Uterus (tissue), 4 donors: ENCODE data around the gene TMEM140. TPM values are rescaled to one million over a fixed set of nuclear protein-coding genes. Genes with fewer than 3 reads are reported as not detected.

Experiments used
- DNase-seq, 2 donors: peaks; one replicate each; pipeline ENCODE4 v3.0.0-alpha.2; 2019 to 2020
- H3K27ac ChIP-seq, 2 donors: fragments of 200-600 bp; sonication (generic); 1 replicate in 1 of 2; 2 replicates in 1 of 2; pipeline ENCODE4 v1.5.1; 2016 to 2018
- H3K27me3 ChIP-seq, 2 donors: fragments of 200-600 bp; sonication (generic); one replicate each; pipeline ENCODE4 v1.5.1; 2018 to 2019; ENCODE audit warnings: control low read depth in 1 of 2
- H3K36me3 ChIP-seq, 2 donors: fragments of 200-600 bp; sonication (generic); one replicate each; pipeline ENCODE4 v1.5.1; 2019; ENCODE audit warnings: control low read depth in 1 of 2
- H3K4me1 ChIP-seq, 2 donors: fragments of 200-600 bp; sonication (generic); one replicate each; pipeline ENCODE4 v1.5.1; 2018 to 2019; ENCODE audit warnings: control low read depth in 1 of 2
- H3K4me3 ChIP-seq, 2 donors: fragments of 200-600 bp; sonication (generic); 1 replicate in 1 of 2; 2 replicates in 1 of 2; pipeline ENCODE4 v1.5.1; 2018 to 2019; ENCODE audit warnings: mild to moderate bottlenecking in 1 of 2
- H3K9me3 ChIP-seq, 2 donors: fragments of 200-600 bp; sonication (generic); one replicate each; pipeline ENCODE4 v1.5.1; 2019; ENCODE audit warnings: control low read depth in 1 of 2
- CTCF ChIP-seq, 4 experiments: fragments of 200-600 bp in 2 of 4; fragments of 450-650 bp in 2 of 4; sonication (generic) in 2 of 4; IDR thresholded peaks; one replicate each; pipeline ENCODE4 v1.5.1; 2016 to 2019; ENCODE audit warnings: antibody characterized with exemption in 4 of 4, mild to moderate bottlenecking in 2 of 4, moderate library complexity in 1 of 4
- POLR2A ChIP-seq, 2 donors: fragments of 450-650 bp; IDR thresholded peaks; one replicate each; pipeline ENCODE4 v1.6.1; 2016; ENCODE audit warnings: antibody characterized with exemption in 2 of 2, mild to moderate bottlenecking in 1 of 2, moderate library complexity in 1 of 2
- intact Hi-C: fragments of 100-400 bp; cut with DNase I; formaldehyde crosslinking; loops from one replicate; pipeline ENCODE4 v1.15.1; 2023; ENCODE audit warnings: low total_unique reads
- total RNA-seq, 4 donors: library from RNA; depleted of rRNA in 3 of 4; stranded (reverse); fragments of >200 nt in 3 of 4; gene quantifications; one replicate each; pipeline versions ENCODE4 v1.1.0 to v1.2.4, GENCODE V29; 2014 to 2023
- donor health status: DM: yes; HTN: yes; CAD: no.

Gene TMEM140
- total RNA-seq, 4 donors from 2014 or later: 5.9 to 30.0 (median 17.9) TPM

DNA sequence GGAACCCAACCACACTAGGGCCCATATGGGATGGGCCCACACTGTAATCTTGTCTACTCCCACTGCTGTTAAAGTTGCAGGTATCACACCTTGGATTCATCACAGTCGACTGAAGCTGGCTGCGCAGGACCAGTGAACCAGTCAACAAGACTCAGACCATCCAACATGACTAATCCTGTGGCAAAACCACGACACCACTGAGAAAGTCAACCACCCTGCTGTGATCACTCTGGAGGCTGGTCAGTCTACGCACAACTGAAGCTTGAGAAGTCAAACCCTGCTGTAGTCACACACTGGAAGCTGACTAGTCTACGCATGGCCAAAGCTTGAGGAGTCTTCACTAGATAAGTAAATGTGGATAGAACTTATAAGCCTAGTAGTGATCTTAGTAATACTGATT is 32.2 kb downstream of the TMEM140 start:
- Histone ChIP-seq H3K27me3 (no peaks in the 10 kb centered on the region), H3K9me3 (peaks cover 0 to 9% of the 10 kb centered on the region in 2 donors), H3K4me1 (no peaks in the 10 kb centered on the region), H3K27ac (no peak overlapping the region), H3K36me3 (no peaks in the 10 kb centered on the region), H3K4me3 (no peak overlapping the region)
- TF ChIP-seq POLR2A (IDR thresholded peaks at IDR 0.05) (no peak), CTCF (IDR thresholded peaks at IDR 0.05) (no peak)
- intact Hi-C loops: no loop called here
- no peak for DNase-seq

DNA sequence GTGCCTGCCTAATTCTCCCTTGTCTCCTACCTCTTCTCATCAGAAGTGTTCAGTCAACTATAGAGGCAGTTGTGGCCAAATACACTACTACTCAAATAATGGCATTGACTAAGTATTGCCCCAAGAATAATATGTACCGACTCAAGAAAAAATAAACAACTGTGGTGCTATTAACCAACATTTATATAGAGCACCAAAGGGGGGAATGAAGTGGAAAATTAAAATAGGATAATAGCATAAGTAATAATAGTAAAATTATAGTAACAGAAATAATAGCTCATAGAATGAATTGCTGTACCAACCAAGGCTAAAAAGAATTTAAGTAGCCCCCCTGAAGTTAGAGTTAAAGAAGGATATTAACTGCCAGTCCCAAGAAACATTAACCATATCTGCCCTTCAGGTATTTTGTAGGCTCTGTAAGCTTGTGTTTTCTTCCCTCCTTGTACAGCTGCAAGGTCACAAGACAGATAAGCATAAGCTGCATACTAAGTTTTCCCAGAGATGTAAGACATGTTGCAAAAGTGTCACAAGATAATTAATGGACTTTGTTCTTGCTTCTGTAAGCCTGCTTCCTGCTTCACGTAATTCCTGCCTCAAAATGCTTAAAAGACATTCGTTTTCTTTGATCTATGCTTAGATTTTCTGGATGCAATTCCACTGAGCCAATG is 33.5 kb downstream of the TMEM140 start:
- Histone ChIP-seq H3K9me3 (peaks cover 0 to 9% of the 10 kb centered on the region in 2 donors), H3K27me3 (no peaks in the 10 kb centered on the region), H3K4me1 (no peaks in the 10 kb centered on the region), H3K27ac (no peak overlapping the region), H3K4me3 (no peak overlapping the region), H3K36me3 (no peaks in the 10 kb centered on the region)
- DNase-seq: no peak
- intact Hi-C loops: no loop called here
- TF ChIP-seq POLR2A (IDR thresholded peaks at IDR 0.05) (no peak), CTCF (IDR thresholded peaks at IDR 0.05) (no peak)

DNA sequence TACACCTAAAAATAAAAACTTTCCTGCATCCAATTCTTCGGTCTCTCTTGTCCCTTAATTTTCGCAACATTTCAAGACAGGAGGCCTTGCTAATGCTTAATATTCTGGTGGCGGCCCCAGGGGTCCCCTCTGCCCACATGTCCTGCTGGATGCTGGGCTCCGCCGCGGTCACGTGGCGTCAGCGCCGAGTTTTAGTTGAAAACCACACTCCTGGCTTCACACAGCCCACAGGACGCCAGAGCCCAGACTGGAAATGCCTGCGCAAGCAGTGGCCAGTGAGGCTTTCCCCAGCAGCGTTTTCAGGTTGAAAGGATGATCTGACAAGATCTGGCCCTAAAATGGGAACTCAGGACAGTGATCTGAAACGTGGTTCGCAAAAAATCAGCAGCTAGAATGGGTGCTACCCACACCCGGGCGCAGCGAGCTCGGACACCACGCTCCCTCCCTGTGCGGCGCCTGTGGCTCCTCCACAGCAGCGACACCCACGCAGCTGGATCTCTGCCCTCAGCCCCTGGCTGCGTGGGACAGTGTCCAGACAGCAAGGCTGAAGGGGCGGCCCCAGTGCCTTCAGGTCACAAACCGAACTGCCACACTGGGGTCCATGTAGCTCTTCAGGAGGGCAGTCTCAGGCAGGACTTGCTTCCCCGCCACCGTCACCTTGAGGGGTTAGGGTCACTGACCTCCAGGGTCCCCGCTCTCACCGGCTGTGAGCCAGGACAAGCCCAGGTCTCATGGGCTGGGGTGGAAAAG is 34.2 kb downstream of the TMEM140 start:
- no peaks in the 10 kb centered on the region for H3K4me1 ChIP-seq
- TF ChIP-seq CTCF (IDR thresholded peaks at IDR 0.05) (no peak), POLR2A (IDR thresholded peaks at IDR 0.05) (no peak)
- no peaks in the 10 kb centered on the region for H3K27me3 ChIP-seq
- no peak overlapping the region for H3K4me3 ChIP-seq
- no peak overlapping the region for H3K27ac ChIP-seq
- DNase-seq: no peak
- H3K36me3 ChIP-seq: no peaks in the 10 kb centered on the region
- intact Hi-C loops: no loop called here
- peaks cover 0 to 9% of the 10 kb centered on the region in 2 donors for H3K9me3 ChIP-seq

GRCh38 chr7:135183478-135183877 is 35.6 kb downstream of the TMEM140 start:
- H3K27ac ChIP-seq: no peak overlapping the region
- TF ChIP-seq CTCF (IDR thresholded peaks at IDR 0.05) (no peak), POLR2A (IDR thresholded peaks at IDR 0.05) (no peak)
- H3K27me3 ChIP-seq: no peaks in the 10 kb centered on the region
- no peaks in the 10 kb centered on the region for H3K4me1 ChIP-seq
- no peaks in the 10 kb centered on the region for H3K36me3 ChIP-seq
- no peak overlapping the region for H3K4me3 ChIP-seq
- DNase-seq: no peak
- intact Hi-C loops: no loop called here
- H3K9me3 ChIP-seq: peaks cover 0 to 9% of the 10 kb centered on the region in 2 donors

- H3K27me3 ChIP-seq: no peaks in the 10 kb centered on the region
- no peak overlapping the region for H3K27ac ChIP-seq
- TF ChIP-seq CTCF (IDR thresholded peaks at IDR 0.05): no peak
- no peaks in the 10 kb centered on the region for H3K36me3 ChIP-seq
- intact Hi-C loops: no loop called here
- H3K4me3 ChIP-seq: no peak overlapping the region
- peaks cover 0 to 9% of the 10 kb centered on the region in 2 donors for H3K9me3 ChIP-seq
- H3K4me1 ChIP-seq: no peaks in the 10 kb centered on the region
- DNase-seq: no peak
Observed at GRCh38 chr7:135184254-135184841, 36.5 kb downstream of the TMEM140 start.
